Measurements from ENCODE around the gene NTM.
"Not testable (repeated sequence)": the region's sequence is repeated elsewhere in the genome, so short reads cannot be mapped to it uniquely, and the experiment has no call there.

The NTM gene

DNA sequence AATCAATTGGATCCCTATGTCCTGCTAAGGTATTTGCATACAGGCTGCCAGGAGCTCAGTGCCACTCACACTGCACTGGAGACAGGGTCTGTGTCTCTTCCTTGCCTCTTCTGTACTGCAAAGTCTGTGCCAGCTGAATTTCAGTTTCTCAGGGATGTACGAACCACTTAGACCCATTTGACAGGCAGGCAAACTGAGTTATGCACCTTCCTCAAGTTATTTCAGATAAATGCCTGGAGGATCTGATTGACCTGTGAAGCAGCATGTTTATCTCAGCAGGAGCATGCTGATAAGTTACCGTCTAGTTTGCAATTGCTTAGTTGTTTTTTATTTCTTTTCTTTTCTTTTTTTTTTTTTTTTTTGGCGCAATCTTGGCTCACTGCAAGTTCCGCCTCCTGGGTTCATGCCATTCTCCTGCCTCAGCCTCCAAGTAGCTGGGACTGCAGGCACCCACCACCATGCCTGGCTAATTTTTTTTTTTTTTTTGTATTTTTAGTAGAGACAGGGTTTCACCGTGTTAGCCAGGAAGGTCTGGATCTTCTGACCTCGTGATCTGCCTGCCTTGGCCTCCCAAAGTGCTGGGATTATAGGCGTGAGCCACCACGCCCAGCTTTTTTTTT, 54.0 kb downstream of the NTM start:
- not testable (repeated sequence) for DNase-seq

DNA sequence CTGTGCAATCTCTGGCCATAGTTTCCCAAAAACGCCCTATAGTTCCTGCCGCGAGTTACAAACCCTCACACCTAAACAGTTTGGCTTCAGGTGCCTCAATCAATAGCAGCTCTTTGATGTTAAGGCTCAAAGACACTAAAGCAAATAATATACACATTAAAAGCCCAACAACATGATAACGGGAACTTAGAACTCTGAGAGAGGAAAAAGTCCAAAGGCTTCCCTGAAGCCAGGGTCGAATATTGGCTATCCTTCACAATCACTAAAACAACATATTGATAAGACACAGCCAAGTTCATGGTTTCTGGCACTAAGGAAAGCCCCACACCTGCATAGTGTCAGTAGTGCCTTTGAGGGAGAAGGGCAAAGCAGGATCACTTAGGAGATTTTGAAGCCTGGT, 54.9 kb downstream of the NTM start:
- DNase-seq, result no peak

DNA sequence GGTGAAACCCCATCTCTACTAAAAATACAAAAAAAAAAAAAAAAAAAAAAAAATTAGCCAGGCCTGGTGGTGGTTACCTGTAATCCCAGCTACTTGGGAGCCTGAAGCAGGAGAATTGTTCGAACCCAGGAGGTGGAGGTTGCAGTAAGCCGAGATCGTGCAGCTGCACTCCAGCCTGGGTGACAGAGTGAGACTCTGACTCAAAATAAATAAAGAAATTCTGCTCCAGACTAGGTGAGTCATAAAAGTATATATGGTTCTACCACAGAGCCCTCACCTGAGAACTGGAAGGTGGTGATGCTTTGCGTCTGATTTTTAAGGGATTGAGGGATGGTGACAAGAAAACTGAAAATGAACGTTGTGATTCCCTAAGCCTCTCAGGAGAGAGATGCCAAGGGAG, 58.4 kb downstream of the NTM start:
- no peak for DNase-seq

DNA sequence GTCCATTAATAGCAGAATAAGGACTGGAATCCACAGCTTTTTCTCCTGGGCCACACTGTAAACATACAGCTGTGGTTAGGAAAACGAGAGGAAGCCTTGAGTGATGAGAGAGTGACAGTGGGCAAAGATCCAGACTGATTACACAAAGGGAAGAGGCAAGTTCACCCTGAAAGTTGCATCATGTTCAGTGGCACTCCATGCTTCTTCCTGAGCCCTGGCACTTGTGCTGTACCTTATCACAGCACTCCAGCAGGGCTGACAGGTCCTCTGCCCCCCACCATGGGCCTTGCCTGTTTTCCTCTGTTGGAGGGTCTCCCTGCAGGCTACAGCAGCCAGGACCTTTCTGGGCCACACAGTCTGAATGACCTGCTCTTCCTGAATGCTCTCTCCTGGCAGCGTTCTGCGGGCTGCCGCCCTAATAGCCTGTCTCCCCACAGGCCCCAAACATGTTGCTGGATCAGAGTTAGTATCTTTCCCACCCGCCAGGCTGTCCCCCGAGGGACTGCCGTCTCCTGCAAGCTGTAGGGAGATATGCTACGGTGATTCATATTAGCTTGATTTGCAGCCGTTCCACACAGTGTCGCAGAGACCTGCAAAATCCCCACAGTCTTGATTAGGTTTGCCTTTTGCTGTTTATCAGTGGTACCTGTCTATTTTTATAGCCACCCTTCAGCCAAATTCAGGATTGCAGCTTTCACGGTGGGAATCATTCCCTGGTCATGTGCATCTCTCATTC, 60.2 kb downstream of the NTM start:
- no peak for DNase-seq

DNA sequence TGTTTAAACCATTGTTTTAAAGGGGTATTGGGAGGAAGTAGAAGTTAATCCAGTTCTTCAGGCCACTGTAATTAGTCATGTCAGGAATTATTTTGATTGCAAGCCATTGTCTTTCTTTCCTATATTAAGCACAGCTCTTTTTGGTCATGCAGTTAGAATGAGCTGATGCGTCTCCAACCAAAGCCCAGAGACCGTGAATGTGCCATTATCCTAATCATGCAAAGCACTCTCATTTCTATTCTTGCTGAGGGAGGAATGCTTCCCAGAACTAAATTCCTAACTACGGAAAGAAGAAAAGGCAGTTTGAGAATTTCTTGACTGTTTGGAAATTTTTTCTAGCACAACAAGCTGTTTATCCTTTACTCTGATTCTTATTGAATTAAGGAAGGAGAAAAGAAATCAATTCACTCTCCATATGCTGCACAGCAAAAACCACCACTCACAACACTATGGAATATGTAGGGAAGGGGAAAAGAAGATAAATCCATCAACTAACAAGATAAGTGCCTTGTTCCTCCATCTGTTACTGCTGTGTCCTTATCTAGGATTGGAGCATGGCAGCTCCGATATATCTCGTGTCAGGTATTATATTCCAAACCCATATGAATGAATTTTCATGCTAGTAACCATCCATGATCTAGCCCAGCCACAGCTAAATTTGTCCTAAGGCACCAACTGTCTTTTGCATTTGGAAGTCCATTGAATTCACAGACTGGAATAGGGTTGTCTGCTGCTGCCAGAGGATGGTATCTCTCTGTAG, 70.8 kb downstream of the NTM start:
- no peak for DNase-seq

DNA sequence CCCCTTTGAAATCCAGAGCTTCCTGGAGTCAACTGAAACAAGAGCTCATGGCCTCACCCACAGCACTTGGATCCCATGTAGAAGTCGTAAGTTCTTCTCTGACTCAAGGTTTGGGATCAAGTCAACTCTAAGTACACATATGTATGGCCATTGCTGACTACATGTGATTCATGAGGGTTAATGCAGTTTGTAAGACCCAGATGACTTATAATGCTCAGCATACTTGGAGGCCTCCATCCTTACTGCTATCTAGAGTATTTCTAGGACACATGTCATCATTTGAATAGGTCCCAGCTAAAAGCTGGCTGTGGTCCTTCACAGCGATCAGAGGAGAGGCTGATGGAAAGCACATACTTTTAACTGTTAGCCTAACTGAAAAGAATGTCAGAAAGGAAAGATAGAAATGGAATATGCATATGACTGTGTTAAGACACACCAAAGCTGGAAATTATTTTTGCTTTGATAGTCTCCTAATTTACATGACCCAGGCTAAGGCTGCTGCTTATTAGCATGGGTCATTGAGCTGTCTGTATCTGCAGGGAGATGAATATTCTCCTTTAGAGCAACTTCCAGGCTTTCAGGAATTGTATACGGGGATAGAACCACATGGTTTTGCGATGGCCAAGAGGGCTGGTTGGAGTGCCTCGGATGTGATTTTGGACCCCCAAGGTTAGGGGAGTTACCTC, 76.3 kb downstream of the NTM start:
- DNase-seq, result no peak

DNA sequence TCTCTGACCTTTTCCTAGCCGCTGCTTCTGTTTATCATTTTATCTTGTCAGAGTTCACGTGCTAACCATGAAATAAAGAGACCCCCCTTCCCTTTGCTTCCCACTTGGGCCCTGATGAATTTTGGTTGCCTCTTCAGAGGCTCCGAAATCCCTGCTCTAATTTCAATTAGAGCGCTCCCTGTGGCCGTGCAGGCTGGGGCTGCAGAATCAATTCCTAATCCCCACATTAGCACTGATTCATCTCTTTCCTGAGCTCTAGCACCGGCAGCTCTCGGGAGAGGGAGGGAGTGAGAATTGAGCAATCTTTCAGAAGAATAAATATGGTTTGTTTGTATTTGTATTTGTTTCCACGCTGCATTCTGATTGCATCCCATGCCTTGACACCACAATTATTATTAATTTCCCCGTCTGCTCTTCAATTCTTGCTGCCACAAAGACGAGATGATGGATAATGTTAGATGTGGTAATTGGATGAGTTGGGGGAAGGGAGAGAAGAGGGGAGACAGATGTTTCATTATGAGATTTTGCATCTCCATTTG, 76.9 kb downstream of the NTM start:
- no peak for DNase-seq

DNA sequence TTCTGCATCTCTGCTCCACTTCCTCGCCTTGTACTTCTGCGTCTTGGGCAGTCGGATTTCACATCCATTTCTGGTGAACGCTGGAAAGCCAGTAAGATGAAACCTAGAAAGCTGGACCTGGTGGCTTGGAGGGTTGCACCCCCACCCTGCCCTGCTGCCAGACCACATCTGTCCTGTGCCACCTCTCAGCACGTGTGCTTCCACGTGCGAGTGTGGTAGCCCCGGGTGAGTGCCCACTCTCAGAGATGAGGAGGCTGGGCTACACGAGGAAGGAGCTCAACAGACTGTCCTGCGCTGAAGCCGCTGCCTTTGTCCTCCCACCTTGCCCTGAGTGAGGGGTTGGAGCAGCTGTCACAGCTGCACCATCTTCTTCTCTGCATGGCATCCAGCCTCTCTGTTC, 77.5 kb downstream of the NTM start:
- no peak for DNase-seq

DNA sequence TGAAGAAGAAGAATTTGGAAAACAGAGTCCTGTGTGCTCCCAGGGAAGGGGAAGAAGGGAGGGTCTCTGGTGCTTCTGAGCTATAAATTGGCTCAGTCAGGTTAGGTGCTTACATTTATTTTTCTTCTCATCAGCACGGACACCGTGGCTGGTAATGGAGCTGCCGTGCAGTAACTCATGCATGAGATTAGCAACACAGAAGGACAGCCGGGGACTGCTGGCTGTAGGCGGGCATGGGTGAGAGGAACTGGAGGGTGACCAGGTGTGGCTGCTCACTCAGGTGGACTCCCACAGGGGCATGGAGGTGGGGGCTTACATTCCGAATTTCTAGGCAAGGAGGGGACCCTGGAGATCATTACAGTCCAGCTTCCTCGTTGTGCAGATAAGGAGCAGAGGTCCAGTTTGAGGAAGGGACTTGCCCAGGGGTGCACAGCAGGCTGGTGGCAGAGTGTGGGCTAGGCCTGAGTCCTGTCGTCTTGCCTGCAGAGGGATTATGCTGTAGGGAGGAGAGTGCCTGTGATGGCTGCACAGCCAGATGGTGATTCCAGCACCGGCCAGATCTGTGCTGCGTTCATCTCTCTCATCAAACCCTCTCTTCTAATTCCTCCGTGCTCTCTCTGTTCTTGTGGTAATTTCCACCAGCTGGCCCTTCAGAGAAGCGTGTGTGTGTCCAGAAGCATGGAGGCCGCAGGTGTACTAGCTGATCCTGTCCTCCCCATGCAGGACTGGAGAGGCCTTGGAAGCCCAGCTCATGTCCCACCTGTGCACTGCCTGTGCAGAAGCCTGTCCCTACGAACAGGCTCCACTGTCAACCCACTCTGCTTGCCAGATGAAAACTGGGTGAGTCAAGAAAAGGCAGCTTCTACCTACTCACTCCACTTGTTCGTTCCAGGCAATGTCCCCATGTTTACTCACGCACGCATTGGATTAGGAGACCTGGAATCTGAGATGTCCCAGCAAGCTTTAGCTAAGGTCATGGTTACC, 78.9 kb downstream of the NTM start:
- no peak for DNase-seq

DNA sequence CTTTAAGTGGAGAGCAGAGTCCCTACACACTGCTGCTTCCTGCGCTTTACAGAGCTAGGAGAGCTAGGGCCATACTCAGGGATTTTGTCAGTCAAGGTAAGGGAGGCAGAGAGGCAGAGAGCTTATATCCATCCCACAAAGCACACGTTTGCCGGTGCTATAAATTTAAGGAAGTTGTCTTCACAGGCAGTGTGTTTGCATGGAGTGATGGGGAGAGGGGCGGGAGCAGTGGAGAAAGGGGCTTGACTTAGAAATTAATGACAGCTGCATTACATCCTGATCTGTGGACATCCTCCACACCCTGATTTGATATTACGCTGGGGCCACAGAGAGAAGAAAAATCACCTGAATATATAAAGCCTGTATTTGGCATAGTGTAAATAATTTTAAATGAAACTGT, 84.1 kb downstream of the NTM start:
- no peak for DNase-seq

DNA sequence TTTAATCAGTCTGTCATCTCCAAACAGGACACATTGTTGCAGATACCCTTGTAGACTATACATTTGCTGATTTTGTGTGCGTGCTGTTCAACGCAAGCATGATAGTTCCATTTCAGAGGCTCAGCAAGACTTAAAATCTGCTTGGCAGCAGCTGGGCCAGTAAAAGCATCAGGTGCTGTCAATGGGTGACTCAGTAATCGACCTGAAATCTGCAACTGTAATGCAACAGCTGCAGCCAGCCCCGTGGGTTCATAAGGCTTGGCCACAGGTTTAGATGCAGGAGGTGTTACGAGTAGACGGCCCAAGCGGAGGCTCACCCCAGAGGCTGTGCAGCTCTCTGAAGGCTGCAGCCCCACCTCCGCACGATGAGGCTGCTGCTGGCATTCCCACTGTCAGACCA, 84.6 kb downstream of the NTM start:
- no peak for DNase-seq

DNA sequence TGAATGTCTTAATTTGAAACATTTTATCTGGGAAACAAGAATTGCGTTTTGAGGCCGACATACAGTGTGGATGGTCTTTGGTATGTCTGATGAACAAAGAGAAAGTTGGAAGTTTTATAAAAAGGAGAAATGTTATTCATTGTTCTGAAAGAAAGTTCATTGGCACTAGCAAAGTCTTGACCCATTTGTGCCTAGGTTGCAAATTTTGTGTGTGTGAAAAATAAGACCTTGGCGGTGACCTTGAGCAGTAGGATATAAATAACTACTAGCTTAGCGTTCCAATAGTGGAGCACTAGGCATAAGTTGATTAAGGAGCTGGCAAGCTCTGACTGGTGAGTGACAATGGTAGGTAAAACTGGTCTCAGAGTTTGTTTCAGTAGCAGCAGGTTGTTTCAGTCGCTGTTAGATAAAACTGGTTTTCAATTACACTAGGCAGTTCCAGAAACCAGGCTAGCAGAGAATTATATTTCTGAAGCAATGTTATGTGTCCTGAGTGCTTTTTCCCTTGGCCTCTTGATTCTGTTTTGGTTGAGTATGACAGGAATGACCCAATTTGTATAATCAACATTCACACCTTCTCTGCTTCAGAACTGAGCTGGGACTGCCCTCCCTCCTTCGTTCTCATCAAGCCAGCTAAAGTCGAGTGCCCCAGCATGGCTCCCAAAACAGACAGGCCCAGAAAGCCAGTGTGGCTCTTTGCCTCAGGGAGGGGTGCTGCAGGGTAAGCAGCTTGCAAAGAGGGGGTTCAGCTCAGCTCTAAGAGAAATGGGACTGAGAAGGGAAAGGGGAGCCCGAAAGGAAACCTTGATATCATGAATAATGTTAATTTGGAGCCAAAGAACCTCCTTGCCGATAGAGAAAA, 85.7 kb downstream of the NTM start:
- DNase-seq, result no peak

DNA sequence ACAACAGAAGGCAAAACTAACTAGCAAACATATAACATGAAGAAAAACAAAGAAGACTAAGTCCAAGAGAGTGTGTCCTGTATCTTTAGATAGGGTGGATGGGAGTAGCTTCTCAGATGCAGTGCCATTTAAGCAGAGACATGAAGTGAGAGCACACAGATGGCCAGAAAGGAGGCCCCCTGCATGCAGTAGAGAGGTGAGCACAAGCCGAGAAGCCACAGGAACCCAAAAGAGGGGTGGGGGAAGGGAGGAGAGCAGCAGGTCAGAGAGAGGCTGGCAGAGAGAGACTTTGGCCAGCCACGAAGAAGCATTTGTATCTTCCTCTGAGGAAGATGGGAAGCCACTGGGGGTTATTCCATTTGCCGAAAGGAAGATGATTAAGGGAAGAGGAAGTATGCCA, 86.7 kb downstream of the NTM start:
- no peak for DNase-seq

DNA sequence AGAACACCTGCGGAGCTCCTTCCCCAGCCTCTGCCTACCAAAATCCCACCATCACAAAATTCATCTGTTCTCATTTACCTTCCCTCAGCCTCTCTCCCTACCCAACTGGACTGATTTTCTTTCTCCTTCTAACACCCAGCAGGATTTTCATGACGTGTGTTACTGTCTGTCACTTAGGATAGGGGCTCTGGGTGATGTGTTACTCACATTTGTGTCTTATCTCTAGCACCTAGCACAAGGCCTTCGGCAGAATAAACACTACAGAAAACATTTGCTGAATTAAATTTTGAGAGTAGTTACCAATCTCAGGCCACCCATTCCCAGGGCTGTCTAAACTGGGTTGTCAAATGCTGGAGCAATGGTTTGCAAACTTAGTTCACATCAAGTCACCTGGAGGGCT, 88.0 kb downstream of the NTM start:
- DNase-seq, result no peak

DNA sequence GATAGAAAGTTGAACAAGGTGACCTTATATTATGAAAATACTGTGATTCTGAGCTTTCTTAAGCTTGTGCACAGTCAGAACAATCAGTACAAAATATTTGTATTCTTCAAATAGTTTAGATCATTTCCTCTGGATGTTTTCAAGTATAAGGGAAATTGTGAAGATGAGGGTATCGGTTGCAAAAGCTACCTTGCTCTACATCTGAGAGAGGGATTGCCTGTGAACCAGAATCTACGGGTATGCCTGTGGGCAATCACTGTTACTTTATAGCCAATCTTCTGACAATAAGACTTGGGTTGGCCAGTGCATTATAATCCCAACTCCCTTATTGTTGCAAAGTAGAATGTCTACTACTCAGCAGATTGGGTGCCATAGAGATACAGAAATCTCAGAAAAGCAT, 90.5 kb downstream of the NTM start:
- no peak for DNase-seq

DNA sequence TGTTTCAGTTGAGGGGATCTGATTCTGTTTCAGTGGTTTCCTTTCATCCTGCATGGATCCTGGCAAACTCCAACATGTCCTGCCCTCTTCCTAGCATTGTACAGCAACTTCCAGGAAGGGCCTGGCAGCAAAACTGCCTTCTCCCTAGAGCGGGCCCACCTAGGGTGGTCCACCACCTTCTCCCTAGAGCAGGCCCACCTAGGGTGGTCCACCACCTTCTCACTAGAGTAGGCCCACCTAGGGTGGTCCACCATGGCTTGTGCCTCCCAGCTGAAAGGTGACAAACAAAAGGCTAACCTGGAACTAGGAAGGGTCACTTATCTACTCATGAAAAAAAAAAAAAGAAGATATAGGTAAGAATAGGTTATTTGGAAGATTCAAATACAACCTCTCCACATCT, 92.2 kb downstream of the NTM start:
- no peak for DNase-seq

DNA sequence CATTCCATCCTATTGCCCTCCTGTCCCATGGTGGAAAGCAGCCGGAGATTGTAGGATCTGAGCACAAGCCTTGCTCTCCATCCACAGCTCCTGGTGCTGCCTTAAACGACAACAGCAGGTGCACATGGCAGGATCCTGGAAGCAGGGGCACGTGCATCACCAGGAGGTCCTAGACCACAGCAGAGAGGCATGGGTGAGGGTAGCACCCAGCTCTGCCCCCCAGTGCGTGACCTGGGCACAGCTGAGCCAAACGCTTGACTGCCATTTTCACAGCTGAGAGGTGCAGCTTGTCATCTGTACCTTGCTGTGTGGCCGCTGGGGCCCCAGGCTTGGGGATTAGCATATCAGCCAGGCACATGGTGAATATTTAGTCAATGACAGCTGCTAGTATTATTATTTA, 92.7 kb downstream of the NTM start:
- no peak for DNase-seq

DNA sequence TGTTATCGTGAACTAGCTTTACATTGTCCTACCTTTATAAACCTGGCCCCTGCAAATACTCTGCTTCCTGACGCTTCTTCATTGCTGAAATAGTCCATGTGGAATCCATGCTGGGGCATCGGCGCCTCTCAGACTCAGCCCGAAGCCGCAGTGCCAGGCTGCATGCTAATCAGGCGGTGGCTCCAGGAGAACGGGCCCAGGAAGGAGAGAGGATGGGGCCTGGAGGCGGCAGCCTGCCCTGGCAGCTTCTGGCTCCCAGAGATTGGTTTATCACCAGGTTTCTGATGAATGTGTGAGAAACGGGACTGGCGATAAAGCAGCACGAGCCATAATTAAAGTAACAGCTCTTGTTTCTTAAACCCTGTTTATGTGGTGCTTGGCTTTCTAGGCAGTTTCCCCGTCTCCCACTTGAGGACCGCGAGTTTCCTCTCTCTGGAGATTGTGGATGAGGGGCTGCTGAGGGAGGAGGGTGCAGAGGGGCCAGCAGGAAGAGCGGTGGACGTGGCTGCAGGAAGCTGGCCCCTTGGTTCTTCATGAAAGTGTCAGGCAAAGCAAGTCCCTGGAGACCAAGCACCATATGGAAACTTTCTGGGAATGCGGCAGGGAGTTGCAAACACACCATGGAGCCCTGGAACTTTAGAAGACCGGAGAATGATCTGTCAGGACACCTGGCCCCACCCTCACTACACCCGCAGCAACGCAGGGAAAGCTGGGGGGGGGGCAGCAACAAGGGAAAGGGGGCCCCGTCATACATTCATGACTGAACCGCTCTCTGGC, 93.4 kb downstream of the NTM start:
- DNase-seq, result no peak

DNA sequence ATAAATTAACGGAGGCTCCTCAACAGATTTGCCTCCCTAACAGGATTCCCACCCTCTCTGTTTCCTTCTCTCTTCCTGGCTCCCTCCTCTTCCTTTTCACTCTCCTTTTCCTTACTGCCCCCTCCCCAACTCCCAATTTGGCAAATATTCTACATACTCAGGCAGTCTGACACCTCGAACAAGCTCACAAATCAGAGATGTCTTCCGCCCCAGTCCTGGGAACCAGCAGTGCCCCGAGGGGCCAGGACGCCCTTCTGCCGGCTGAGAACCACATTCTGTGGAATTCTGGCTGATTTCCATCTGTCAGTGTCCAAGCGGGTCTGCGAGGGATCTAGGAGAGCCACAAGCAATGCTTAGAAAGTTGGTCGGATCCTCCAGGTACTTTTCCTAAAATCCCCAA, 94.0 kb downstream of the NTM start:
- no peak for DNase-seq

DNA sequence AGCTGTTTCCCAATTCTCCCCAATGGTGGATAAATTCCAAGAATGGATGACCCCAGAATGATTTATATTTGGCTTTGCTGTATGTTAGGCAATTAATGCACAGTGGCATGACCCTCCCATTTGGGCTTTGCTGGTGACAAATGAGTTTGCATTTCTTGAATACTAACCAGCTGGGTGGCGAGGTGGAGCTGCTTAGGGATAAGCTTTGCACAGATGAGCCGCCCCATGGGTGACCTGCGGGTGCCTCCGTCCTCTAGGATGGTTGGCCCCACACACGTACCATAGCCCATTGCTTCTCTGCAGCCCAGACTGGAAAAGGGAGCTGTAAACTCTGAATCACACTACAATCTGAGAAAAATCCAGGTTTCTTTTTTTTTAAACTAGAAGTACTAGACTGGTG, 94.6 kb downstream of the NTM start:
- no peak for DNase-seq
